ENCODE results near the gene CDH4. TPM values are rescaled to one million over a fixed set of nuclear protein-coding genes. Genes with fewer than 3 reads are reported as not detected.

CDH4 gene
- total and polyA plus RNA-seq, 2 of the 4 experiments (the other 2 are of a cell fraction), result 1.6 to 3.5 TPM

DNA sequence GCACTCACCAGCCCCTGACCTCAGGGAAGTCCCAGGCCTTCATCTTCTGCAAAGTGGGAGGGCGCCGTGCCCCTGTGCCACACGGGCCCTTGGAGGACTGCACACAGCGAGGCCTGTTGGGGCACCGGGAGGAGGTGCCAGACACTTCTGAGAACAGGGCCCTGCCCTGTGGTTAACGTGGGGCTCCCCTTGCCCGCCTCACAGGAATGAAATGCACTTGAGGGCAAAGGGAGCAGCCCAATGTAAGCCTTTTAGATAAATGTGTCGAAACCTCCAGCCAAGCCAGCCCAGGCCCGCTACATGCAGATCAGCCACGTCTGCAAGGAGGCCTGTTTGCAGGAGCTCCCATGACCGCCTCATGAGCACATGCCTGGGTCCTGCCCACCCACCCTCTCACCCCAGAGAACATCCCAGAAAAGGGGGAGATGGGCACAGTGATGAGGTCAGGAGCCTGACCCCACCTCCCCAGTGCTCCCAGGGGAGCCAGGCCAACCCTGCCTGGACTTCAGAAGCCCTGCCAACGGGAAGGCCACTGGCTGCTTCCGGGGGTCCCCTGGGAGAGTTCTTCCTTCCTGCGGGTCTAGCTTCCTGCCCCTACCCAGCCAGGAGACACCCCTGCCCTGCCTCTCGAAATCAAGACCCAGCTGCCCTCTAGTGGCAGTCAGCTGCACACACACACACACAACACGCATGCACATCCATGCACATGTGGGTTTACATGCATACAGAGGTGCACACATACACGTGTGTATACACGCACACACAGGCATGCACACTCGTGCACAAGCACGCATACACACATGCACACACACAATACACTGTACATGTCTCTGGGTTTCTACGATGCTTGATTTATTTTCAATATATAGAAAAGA, 634.9 kb downstream of the CDH4 start:
- Histone ChIP-seq H4K5ac (ENCODE audit: low read depth, low read length) (no peak overlapping the region), H4K8ac (ENCODE audit: low read depth in 2 of 2, low read length in 2 of 2) (no peak overlapping the region), H3K79me1 (ENCODE audit: low read depth in 1 of 2, low read length in 2 of 2) (no peaks in the 10 kb centered on the region), H2BK15ac (ENCODE audit: low read depth, low read length) (no peak overlapping the region), H4K91ac (ENCODE audit: insufficient read depth, low read depth, low read length) (no peak overlapping the region), H3K4ac (ENCODE audit: low read depth, low read length) (no peak overlapping the region), H3K4me1 (ENCODE audit: control insufficient read depth, insufficient read depth, low read length) (no peaks in the 10 kb centered on the region), H2BK120ac (ENCODE audit: low read depth, low read length) (no peak overlapping the region), H2BK20ac (ENCODE audit: low read depth, low read length) (no peak overlapping the region), H3K56ac (ENCODE audit: extremely low read depth, insufficient read depth, low read length) (no peak overlapping the region), H3K9me1 (ENCODE audit: insufficient read depth, low read length) (no peaks in the 10 kb centered on the region), H3K9me3 (ENCODE audit: control insufficient read depth, insufficient read depth, low read length) (no peaks in the 10 kb centered on the region; the same call in 1 of the 2 replicates), H2AK9ac (replicated peaks; ENCODE audit: low read depth, low read length, poor library complexity) (peak overlapping the region; percentile 16), H2BK5ac (ENCODE audit: low read depth, low read length, poor library complexity, severe bottlenecking) (no peak overlapping the region), H3K14ac (replicated peaks; ENCODE audit: low read depth, low read length) (no peak overlapping the region), H2AFZ (replicated peaks; ENCODE audit: low read length, poor library complexity) (no peak overlapping the region), H3K23ac (ENCODE audit: low read depth, low read length) (no peak overlapping the region), H3K18ac (ENCODE audit: low read depth, low read length) (no peak overlapping the region), H3K27me3 (ENCODE audit: control insufficient read depth, insufficient read depth, low read length) (peaks cover 4% of the 10 kb centered on the region; the same call in 1 of the 2 replicates), H2AK5ac (ENCODE audit: low read depth, low read length) (no peak overlapping the region), H3K4me3 (ENCODE audit: insufficient read depth, low read depth, low read length) (no peak overlapping the region), H3K9ac (ENCODE audit: low read depth, low read length) (no peak overlapping the region), H3K4me2 (ENCODE audit: low read depth, low read length) (no peak overlapping the region), H3K36me3 (ENCODE audit: control insufficient read depth, insufficient read depth, low read length) (no peaks in the 10 kb centered on the region), H4K20me1 (ENCODE audit: insufficient read depth, low read length) (no peaks in the 10 kb centered on the region), H3K27ac (ENCODE audit: insufficient read depth, low read length) (no peak overlapping the region)
- TF ChIP-seq MAZ (IDR thresholded peaks at IDR 0.05; ENCODE audit: borderline replicate concordance, low read depth, low read length) (no peak), SMC3 (IDR thresholded peaks at IDR 0.05; ENCODE audit: low read depth, low read length) (peak; percentile 53), MXI1 (IDR thresholded peaks at IDR 0.05; ENCODE audit: borderline replicate concordance, low read depth, low read length) (no peak), NFE2L2 (IDR thresholded peaks at IDR 0.05; ENCODE audit: low read depth, low read length) (no peak), RAD21 (IDR thresholded peaks at IDR 0.05; ENCODE audit: low read length) (peak; percentile 72)
- TF ChIP-seq, protein P1, sequence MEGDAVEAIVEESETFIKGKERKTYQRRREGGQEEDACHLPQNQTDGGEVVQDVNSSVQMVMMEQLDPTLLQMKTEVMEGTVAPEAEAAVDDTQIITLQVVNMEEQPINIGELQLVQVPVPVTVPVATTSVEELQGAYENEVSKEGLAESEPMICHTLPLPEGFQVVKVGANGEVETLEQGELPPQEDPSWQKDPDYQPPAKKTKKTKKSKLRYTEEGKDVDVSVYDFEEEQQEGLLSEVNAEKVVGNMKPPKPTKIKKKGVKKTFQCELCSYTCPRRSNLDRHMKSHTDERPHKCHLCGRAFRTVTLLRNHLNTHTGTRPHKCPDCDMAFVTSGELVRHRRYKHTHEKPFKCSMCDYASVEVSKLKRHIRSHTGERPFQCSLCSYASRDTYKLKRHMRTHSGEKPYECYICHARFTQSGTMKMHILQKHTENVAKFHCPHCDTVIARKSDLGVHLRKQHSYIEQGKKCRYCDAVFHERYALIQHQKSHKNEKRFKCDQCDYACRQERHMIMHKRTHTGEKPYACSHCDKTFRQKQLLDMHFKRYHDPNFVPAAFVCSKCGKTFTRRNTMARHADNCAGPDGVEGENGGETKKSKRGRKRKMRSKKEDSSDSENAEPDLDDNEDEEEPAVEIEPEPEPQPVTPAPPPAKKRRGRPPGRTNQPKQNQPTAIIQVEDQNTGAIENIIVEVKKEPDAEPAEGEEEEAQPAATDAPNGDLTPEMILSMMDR (conservative IDR thresholded peaks at IDR 0.05; ENCODE audit: low read depth, low read length), result peak; percentile 71
- peak; percentile 86 for ATAC-seq (ENCODE audit: low read depth)
- 65% methylated on average over 4 of the region's 21 CpGs; no CpG with 5 or more reads in 1 of the 2 experiments for WGBS, 2 experiments (ENCODE audit: extremely low coverage in 2 of 2, insufficient read length in 1 of 2)
- ChIA-PET CTCF (interaction anchor here (0.6 kb wide), 1 partner anchor 413 kb away, joined by 3 read pairs; no protein-coding TSS in a partner anchor), POLR2A (ENCODE audit: unreplicated experiment) (no interaction called here)
- dilution Hi-C loops (cut with HindIII; ENCODE audit: low sequenced_read_pairs, unreplicated experiment), result no loop called here
- intact Hi-C loops (cut with micrococcal nuclease), result loop anchor here (5.0 kb wide), 1 partner anchor 145 kb away; no protein-coding TSS in a partner anchor
- in situ Hi-C loops (cut with MboI; ENCODE audit: low sequenced_read_pairs), result loop anchor here (25.0 kb wide), 2 partner anchors 625 to 1825 kb away; partner anchors contain the start of gene CDH4
- DNase-seq, result peak; percentile 35
- BruUV-seq (replicated peaks), result no TSS peak

All from IMR-90 (cell line).